ENCODE data around the gene BRICD5. TPM values are rescaled to one million over a fixed set of nuclear protein-coding genes. Genes with fewer than 3 reads are reported as not detected.
"Not testable (repeated sequence)": the region's sequence is repeated elsewhere in the genome, so short reads cannot be mapped to it uniquely, and the experiment has no call there.

The BRICD5 gene
- total RNA-seq, result 1.3 and 4.4 TPM in 2 replicates

- DNase-seq, result no peak
Measured at GRCh38 chr16:2210386-2211365, at the start of gene BRICD5. BRICD5 (minus strand) TSS chr16:2210863; CDS start chr16:2210833, 30 bp downstream.

GRCh38 chr16:2260250-2260649 is 49.6 kb upstream of the BRICD5 start:
- no peak for DNase-seq

GRCh38 chr16:2258530-2258929 is 47.9 kb upstream of the BRICD5 start:
- DNase-seq, result not testable (repeated sequence)

- no peak for DNase-seq
Measured at GRCh38 chr16:2257726-2258125, 47.1 kb upstream of the BRICD5 start.

- DNase-seq, result no peak
Measured at GRCh38 chr16:2256531-2257140, 46.0 kb upstream of the BRICD5 start.

- no peak for DNase-seq
Measured at GRCh38 chr16:2253293-2253692, 42.6 kb upstream of the BRICD5 start.

GRCh38 chr16:2252806-2253148 is 42.1 kb upstream of the BRICD5 start:
- no peak for DNase-seq

GRCh38 chr16:2251296-2252111 is 40.8 kb upstream of the BRICD5 start, which contains the start of gene ECI1:
ECI1 (minus strand) TSS chr16:2251587; CDS start chr16:2251566, 21 bp downstream.
- DNase-seq, result peak; percentile 95

- DNase-seq, result no peak
Measured at GRCh38 chr16:2250652-2251295, 40.1 kb upstream of the BRICD5 start.

- no peak for DNase-seq
Measured at GRCh38 chr16:2246301-2246885, 35.7 kb upstream of the BRICD5 start.

GRCh38 chr16:2244926-2245795 is 34.5 kb upstream of the BRICD5 start:
- DNase-seq, result no peak

GRCh38 chr16:2244301-2244700 is 33.6 kb upstream of the BRICD5 start:
- DNase-seq, result no peak

- no peak for DNase-seq
Measured at GRCh38 chr16:2243781-2244180, 33.1 kb upstream of the BRICD5 start.

- DNase-seq, result no peak
Measured at GRCh38 chr16:2243031-2243528, 32.4 kb upstream of the BRICD5 start.

- DNase-seq, result no peak
Measured at GRCh38 chr16:2242598-2242997, 31.9 kb upstream of the BRICD5 start.

GRCh38 chr16:2240331-2240730 is 29.7 kb upstream of the BRICD5 start:
- DNase-seq, result not testable (repeated sequence)

GRCh38 chr16:2238838-2239675 is 28.4 kb upstream of the BRICD5 start:
- no peak for DNase-seq

GRCh38 chr16:2238150-2238837 is 27.6 kb upstream of the BRICD5 start:
- DNase-seq, result no peak

GRCh38 chr16:2237493-2238149 is 27.0 kb upstream of the BRICD5 start:
- DNase-seq, result peak; percentile 15

Data from dermis blood vessel endothelial cell (primary cell).